Ishikawa (cell line): Measurements from ENCODE around the gene ITGA5.

ENCODE experiments used
- CEBPB ChIP-seq: IDR thresholded peaks from 2 replicates; pipeline ENCODE4 v1.6.1; 2012
- CREB1 ChIP-seq: IDR thresholded peaks from 2 replicates; pipeline ENCODE4 v1.6.1; 2012; ENCODE audit warnings: low read depth
- EGR1 ChIP-seq: IDR thresholded peaks from 2 replicates; pipeline ENCODE4 v1.6.1; 2012
- EP300 ChIP-seq: IDR thresholded peaks from 2 replicates; pipeline ENCODE4 v1.6.1; 2012; ENCODE audit warnings: borderline replicate concordance
- FOXM1 ChIP-seq: IDR thresholded peaks from 2 replicates; pipeline ENCODE4 v1.6.1; 2012; ENCODE audit warnings: low read depth, borderline replicate concordance
- NFIC ChIP-seq: IDR thresholded peaks from 2 replicates; pipeline ENCODE4 v1.6.1; 2012
- RAD21 ChIP-seq: IDR thresholded peaks from 2 replicates; pipeline ENCODE4 v1.6.1; 2012; ENCODE audit warnings: low read depth
- TAF1 ChIP-seq: IDR thresholded peaks from 2 replicates; pipeline ENCODE4 v1.6.1; 2012; ENCODE audit warnings: low read depth, mild to moderate bottlenecking
- TCF12 ChIP-seq: IDR thresholded peaks from 2 replicates; pipeline ENCODE4 v1.6.1; 2012; ENCODE audit warnings: low read depth
- TEAD4 ChIP-seq: IDR thresholded peaks from 2 replicates; pipeline ENCODE4 v1.6.1; 2012
- YY1 ChIP-seq: IDR thresholded peaks from 2 replicates; pipeline ENCODE4 v1.6.1; 2012; ENCODE audit warnings: low read depth
- ZBTB7A ChIP-seq: IDR thresholded peaks from 2 replicates; pipeline ENCODE4 v1.6.1; 2012; ENCODE audit warnings: low read depth
- TF ChIP-seq, protein P1 (sequence below): IDR thresholded peaks from 2 replicates; pipeline ENCODE4 v1.6.1; 2012
- TF ChIP-seq, protein P2 (sequence below): IDR thresholded peaks from 2 replicates; pipeline ENCODE4 v1.6.1; 2012; ENCODE audit warnings: low read depth, mild to moderate bottlenecking
- TF ChIP-seq, protein P3 (sequence below): IDR thresholded peaks from 2 replicates; pipeline ENCODE4 v1.6.1; 2012

Gene ITGA5

DNA sequence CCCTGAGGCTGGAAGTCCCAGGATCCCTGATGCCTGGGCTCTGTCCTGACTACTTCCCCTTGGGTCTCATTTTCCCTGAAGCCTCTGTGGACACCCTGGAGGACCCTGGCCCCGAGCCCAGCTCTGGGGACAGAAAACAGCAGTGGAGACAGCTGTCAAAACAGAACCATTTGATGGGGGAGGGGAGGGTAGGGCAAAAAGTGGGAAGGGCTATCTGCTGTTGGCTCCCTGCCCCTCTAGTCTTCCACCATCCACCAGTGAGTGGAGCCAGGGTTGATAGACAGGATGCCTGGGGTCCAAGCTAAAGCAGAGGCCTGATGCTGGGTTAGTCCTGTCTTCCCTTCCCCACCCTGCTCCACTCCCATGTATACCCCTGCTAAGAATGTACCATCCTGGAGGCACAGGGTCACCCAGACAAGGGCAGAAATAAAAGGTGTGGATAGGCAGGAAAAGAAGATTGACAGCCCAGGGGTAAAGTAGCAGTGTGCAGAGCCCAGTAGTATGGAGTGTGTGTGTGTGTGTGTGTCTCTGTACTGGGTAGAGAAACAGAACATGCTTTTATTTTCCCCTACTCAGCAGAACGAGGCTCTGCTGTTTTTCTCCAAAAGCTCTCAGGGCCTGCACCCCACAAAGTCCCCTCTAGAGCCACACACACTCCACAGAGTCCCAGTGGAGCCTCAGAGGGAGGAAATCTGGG, 44.4 kb downstream of the ITGA5 start:
- no peak for TF ChIP-seq CREB1
- TF ChIP-seq, protein P1, sequence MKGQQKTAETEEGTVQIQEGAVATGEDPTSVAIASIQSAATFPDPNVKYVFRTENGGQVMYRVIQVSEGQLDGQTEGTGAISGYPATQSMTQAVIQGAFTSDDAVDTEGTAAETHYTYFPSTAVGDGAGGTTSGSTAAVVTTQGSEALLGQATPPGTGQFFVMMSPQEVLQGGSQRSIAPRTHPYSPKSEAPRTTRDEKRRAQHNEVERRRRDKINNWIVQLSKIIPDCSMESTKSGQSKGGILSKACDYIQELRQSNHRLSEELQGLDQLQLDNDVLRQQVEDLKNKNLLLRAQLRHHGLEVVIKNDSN: no peak
- no peak for TF ChIP-seq RAD21
- TF ChIP-seq, protein P2, sequence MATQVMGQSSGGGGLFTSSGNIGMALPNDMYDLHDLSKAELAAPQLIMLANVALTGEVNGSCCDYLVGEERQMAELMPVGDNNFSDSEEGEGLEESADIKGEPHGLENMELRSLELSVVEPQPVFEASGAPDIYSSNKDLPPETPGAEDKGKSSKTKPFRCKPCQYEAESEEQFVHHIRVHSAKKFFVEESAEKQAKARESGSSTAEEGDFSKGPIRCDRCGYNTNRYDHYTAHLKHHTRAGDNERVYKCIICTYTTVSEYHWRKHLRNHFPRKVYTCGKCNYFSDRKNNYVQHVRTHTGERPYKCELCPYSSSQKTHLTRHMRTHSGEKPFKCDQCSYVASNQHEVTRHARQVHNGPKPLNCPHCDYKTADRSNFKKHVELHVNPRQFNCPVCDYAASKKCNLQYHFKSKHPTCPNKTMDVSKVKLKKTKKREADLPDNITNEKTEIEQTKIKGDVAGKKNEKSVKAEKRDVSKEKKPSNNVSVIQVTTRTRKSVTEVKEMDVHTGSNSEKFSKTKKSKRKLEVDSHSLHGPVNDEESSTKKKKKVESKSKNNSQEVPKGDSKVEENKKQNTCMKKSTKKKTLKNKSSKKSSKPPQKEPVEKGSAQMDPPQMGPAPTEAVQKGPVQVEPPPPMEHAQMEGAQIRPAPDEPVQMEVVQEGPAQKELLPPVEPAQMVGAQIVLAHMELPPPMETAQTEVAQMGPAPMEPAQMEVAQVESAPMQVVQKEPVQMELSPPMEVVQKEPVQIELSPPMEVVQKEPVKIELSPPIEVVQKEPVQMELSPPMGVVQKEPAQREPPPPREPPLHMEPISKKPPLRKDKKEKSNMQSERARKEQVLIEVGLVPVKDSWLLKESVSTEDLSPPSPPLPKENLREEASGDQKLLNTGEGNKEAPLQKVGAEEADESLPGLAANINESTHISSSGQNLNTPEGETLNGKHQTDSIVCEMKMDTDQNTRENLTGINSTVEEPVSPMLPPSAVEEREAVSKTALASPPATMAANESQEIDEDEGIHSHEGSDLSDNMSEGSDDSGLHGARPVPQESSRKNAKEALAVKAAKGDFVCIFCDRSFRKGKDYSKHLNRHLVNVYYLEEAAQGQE: no peak
- no peak for TF ChIP-seq TAF1
- TF ChIP-seq TEAD4: no peak
- TF ChIP-seq CEBPB: no peak
- no peak for TF ChIP-seq TCF12
- TF ChIP-seq NFIC: no peak

DNA sequence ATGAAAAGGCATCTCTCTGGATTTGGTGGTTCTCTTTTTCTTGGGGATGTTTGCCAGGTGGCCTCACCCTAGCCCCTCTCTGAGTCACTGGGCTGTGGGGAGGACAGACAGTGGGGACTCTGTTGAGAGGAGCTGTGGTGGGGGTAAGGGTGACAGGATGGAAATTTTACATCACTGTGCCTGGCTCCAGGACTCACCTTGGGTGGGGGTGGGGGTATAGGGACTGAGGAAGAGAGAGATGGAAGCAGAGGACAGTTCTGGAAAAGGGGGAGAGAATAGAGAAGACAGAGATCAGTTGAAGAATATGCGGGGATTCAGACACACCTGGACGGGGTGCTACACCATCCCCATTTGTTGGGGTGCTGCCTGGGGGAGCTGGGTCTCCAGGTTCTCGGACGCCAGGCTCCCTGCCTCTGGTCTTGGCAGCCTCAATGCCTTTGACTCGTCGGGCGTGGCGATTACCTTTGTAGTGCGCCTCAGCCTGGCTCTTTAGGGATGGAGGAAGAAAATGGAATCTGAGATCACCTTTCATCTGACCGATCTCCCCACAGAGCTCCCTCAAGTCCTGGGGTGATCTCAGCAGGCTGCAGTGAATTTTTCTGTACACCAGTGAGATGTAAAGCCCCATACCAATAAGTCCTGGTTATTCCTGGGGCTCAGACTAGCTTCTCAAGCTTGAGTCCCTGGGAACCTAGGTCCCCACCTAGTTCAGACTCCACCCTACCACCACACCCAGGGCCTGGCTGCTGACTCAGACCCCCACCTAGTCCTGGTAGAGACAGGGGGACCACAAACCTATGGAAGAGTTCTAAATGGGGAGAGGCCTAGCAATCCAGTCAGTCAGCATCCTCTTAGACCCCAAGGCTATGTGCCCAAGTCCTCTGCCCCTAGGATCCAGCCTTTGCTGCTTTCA, 45.2 kb downstream of the ITGA5 start:
- TF ChIP-seq ZBTB7A (no peak), TEAD4 (peak; percentile 54), NFIC (peak; percentile 73), FOXM1 (peak; percentile 14; the same call in 1 of the 2 replicates), TCF12 (peak; percentile 32; the same call in 1 of the 2 replicates), EP300 (peak; percentile 59; the same call in 1 of the 2 replicates)

DNA sequence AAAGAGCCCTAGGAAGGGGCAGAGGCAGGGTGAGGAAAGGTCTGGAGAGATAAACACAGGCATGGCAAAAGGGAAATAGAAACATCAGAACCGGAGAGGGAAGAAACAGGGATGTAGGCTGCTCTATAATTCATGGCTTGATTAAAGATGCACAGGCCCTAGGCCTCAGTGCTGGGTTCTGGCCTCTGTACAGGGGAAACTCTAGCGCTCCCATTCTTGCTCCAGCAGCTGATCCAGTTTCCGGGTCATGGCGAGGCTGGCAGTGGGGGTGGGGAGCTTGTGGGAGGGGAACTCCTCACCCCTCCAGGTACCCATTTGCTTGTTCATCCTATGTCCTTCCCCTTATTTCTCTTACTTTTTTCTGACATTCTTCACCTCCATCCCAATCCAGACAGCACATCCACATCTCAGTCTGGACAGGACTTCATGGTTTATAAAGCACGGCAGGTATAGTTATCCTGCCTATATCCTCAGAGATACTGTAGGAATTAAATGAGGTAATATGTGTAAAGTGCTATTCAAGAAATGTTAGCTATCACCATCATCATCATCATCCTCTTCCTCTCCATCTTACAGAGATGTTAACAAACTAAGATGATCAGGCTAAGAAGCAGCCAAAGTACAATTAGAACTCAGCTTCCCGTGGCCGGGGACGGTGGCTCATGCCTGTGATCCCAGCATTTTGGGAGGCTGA, 46.8 kb downstream of the ITGA5 start:
- TF ChIP-seq TEAD4: no peak
- TF ChIP-seq, protein P2: no peak
- no peak for TF ChIP-seq ZBTB7A
- no peak for TF ChIP-seq TAF1
- TF ChIP-seq CEBPB: no peak
- no peak for TF ChIP-seq RAD21
- TF ChIP-seq TCF12: no peak
- no peak for TF ChIP-seq FOXM1
- TF ChIP-seq CREB1: no peak
- no peak for TF ChIP-seq EP300
- TF ChIP-seq, protein P3, sequence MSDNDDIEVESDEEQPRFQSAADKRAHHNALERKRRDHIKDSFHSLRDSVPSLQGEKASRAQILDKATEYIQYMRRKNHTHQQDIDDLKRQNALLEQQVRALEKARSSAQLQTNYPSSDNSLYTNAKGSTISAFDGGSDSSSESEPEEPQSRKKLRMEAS: no peak
- no peak for TF ChIP-seq YY1
- TF ChIP-seq, protein P1: no peak
- TF ChIP-seq NFIC: no peak
- TF ChIP-seq EGR1: no peak

DNA sequence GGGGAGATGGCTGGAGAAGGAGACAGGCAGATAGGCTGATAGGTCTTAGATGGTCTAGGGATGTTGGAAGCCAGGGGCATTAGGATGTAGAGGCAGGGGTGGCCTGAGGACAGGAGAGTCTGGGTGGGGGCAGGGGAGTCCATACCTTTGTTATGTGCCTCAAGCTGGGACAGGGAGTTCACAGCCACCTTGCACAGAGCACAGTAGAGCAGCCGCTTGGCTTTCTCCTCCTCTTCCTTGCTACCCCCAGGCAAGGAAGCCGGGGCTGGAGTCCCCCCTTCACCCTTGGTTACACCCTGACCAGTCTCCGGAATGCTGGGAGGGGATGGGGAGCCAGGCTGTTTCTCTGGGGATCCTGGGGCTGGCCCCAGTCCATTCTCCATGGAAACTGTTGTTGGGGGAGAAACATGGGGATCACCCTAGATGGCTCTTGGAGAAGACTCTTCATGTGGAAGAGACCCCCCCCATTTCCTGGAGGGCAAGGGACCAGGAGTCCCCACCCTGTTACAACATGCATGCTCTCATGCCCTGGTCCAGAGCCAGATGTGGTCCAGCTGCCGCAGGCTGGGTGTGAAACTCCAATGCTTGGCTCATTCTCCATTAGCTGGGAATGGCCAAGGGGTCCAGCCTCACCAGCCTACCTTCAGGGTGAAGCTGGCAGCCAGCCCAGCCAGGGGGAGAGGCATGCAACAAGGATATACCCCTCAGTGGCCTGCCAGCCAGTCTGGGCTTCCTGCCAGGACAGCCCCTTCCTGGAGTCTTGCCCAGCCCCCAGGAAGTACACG, 47.5 kb downstream of the ITGA5 start:
- TF ChIP-seq EGR1 (no peak), EP300 (peak; percentile 46; the same call in 1 of the 2 replicates), ZBTB7A (peak; percentile 93), NFIC (peak; percentile 94), TCF12 (peak; percentile 29; the same call in 1 of the 2 replicates), TAF1 (no peak)
- TF ChIP-seq, protein P3: peak; percentile 23; the same call in 1 of the 2 replicates
